ENCODE data around the gene IL11RA. TPM values are rescaled to one million over a fixed set of nuclear protein-coding genes. Genes with fewer than 3 reads are reported as not detected.

The IL11RA gene
- total RNA-seq, 1 experiment from 2014 or later = 1.6 TPM

DNA sequence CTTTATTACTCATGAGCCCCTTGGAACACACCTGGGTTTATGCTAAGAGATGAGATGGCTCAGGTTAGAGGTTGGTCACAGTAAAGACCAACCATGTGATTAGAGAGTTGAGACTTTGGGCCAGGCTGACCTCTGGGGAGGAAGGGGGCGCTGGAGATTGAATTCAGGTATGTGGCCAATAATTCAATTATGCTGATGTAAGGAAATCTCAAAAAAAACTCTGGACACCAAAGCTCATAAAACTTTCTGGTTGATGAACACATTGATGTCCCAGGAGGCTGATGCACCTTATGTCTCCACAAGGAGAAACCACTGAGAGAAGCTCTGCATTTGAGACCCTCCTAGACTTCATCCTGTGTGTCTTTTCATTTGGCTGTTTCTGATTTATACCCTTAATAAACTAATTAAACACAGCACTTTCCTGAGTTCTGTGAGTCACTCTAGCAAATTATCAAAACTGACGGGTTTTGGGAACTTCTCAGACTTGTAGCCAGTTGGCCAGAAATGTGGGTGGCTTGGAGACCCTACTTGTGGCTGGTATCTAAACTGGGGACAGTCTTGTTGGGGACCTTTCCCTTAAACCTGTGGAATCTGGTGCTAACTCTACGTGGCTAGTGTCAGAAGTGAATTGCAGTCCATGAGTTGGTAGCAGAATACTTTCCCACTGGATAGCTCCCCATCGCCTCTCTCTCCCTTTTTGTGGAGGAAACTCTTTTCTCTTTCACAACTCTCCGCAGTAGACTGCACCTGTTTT is 18.0 kb downstream of the IL11RA start:
- no peak for DNase-seq (ENCODE audit: low read depth)
- in situ Hi-C loops (cut with HindIII; ENCODE audit: low pct_unique_long_range_greater_than_20kb, low sequenced_read_pairs) = no loop called here

DNA sequence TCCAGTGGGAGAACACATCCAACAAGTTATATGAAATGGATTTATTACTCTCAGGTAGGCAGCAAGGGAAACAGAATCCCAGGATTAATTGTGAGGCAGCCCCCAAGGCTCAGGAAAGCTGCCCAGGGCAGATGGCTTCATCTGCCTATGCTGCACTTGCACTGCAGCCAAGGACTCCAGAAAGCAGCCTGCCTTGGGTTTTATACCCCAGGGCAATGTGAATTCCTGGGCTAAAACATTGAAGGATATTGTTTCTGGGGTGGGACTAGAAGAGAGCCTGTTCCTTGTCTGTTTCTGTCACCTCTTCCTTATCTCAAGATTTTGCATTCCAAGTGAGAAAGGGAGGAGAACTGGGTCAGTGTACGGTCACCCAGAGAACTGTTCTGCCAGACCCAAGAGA is 19.3 kb downstream of the IL11RA start:
- in situ Hi-C loops (cut with HindIII; ENCODE audit: low pct_unique_long_range_greater_than_20kb, low sequenced_read_pairs) = no loop called here
- no peak for DNase-seq (ENCODE audit: low read depth)

DNA sequence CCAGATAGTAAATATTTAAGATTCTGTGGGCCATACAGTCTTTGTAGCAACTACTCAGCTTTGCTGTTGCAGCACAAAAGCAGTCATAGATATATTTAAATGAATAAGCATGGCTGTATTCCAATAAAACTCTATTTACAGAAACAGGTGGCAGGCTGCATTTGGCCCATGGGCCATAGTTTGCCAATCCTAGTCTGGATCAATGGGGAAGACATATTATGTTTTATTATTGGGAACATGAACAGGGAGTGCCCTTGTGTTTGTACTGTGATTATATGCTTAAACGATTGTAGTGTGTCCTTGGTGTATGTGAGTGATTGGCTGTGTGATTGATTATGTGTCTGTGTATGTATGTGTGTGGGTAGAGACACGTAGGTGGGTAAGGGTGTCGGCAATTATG is 22.5 kb downstream of the IL11RA start:
- in situ Hi-C loops (cut with HindIII; ENCODE audit: low pct_unique_long_range_greater_than_20kb, low sequenced_read_pairs) = no loop called here
- no peak for DNase-seq (ENCODE audit: low read depth)

DNA sequence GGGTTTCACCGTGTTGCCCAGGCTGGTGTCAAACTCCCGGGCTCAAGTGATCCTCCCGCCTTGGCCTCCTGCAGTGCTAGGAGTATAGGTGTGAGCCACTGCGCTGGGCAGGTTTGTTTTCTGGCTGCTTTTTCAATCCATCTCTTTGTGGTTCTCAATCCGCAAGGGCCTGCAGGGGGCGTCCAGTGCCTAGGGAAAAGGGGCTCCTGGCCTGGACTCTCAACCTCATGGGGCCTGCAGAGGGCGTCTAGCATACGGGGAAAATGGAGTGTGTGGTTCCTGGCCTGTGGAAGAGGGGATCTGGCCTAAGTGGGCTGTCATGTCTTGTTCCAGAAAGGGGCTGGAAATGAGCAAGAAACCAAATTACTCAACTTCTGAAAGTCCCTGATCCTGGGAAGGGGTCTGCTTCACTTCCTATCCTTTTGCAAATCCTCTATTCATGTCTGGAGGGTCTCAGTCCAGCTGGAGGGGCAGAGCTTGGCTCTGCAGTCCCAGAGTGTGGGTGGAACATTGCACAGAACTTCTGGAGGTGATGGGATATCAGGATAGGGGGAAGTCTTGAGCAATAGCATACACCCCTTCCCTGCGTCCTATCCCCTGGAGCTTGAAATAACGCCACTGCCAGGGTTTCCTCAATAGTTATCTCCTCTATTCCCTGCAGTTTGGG is 23.2 kb downstream of the IL11RA start:
- peak; percentile 12 for DNase-seq (ENCODE audit: low read depth)
- in situ Hi-C loops (cut with HindIII; ENCODE audit: low pct_unique_long_range_greater_than_20kb, low sequenced_read_pairs) = no loop called here

DNA sequence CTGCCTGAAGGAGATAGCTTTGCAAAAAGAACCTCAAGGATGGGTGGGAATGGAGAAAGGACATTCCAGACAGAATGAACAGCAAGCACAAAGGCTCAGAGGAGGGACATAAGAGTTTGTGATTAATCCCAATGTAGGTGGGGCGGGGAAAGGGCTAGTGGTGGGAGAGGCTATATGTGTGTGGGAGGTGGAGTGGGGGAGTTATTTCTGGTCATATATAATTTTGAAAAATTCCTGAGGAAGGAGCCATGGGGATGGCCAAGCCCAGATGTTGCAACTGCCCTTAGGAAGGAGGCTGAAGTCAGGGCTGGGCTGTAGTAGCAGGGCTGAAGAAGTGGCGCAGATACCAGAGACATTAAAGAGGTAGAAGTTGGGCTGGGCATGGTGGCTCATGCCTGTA is 23.9 kb downstream of the IL11RA start:
- in situ Hi-C loops (cut with HindIII; ENCODE audit: low pct_unique_long_range_greater_than_20kb, low sequenced_read_pairs) = no loop called here
- DNase-seq (ENCODE audit: low read depth) = no peak

DNA sequence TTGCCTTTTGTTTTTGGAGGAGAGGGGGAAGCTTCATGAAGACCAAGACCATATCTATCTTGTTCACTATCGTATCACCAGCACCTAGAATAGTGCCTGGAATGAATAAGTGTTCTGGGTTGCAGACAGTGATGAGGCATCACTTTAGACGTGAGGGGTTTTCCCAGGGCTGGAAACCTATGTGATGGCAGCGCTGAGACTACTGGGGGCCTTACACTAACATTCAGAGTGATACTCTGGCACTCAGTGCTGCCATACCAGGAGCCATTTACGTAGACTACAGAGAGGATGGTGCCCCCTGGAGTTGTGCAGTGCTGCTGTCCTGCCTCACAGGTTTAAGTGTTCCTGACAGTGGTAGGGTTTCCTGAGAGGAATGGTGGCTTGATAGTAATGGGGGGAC is 32.2 kb downstream of the IL11RA start:
- no peak for DNase-seq (ENCODE audit: low read depth)
- in situ Hi-C loops (cut with HindIII; ENCODE audit: low pct_unique_long_range_greater_than_20kb, low sequenced_read_pairs) = no loop called here

DNA sequence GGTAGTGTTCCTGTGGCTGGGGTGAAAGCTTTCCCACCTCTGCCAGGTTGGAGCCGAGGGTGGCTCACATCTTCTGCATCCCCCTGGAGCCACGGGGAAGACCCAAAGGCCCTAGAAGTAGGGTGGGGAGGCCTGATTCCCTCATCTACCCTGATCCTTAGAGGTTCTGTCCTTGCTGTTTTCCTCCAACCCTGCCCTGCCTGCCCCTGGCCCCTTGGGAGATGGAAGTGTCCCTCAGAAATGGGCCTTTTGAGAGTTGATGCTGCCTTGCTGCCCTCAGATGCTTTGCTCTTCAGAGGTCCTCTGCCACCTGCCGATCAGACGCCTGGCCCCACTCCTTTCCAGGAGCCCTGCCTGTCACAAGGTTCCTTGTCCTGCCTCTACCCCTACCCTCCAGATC is 32.8 kb downstream of the IL11RA start:
- in situ Hi-C loops (cut with HindIII; ENCODE audit: low pct_unique_long_range_greater_than_20kb, low sequenced_read_pairs) = no loop called here
- no peak for DNase-seq (ENCODE audit: low read depth)

DNA sequence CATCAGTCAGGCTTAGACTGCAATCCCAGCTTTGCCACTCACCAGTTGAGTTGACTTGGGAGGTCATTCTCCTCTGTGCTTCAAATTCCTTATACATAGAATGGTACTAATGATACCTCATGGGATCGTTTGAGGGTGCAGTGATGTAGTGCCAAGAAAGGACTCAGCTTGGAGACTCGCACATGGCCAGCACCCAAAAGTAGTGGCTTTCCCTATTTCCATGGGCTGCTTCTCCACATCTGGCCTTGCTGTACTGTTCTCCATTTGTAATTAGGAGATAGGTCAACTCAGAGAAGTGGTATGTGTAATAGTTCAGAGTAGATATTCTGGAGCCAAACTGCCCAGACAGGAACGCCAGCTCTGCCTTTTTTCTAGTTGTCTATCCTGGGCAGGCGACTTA is 33.6 kb downstream of the IL11RA start:
- DNase-seq (ENCODE audit: low read depth) = no peak
- in situ Hi-C loops (cut with HindIII; ENCODE audit: low pct_unique_long_range_greater_than_20kb, low sequenced_read_pairs) = no loop called here

DNA sequence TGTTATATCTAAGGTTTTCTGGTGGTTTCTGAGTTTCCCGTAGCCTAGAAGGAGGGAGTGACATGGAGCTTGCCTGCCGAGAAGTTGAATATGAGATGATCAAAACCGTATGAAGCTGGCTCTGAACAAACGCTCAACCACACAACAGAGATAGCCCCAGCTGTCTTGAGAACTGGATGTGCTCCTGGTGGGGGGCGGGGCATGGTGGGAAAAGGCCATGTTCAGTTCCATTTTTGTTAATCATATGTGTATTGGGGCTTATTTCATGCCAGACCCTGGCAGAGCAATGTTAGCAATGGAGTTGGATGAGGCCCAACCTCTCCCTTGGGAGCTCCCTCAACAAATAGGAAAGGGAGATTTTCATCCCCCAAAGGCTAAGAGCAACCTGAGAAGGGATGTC is 34.2 kb downstream of the IL11RA start:
- in situ Hi-C loops (cut with HindIII; ENCODE audit: low pct_unique_long_range_greater_than_20kb, low sequenced_read_pairs) = no loop called here
- DNase-seq (ENCODE audit: low read depth) = no peak

DNA sequence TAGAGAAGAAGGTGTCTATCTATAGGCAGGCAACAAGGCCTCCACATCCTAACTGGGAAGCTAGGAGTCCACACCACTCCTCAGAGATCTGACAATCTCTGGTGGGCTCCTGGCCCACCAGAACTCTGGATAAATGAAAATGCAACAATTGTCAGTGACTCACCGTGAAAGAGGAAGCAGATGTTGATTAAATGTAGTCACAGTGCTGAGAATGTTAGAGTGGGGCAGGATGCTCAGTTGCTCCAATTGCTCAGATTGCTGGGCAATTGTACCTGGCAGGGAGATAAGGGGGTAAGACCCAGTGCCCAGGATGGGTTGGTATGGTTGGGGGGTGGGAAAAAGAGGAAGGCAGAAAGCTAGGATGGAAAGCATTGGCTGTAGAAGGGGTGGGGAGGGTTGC is 34.7 kb downstream of the IL11RA start:
- in situ Hi-C loops (cut with HindIII; ENCODE audit: low pct_unique_long_range_greater_than_20kb, low sequenced_read_pairs) = no loop called here
- DNase-seq (ENCODE audit: low read depth) = no peak

DNA sequence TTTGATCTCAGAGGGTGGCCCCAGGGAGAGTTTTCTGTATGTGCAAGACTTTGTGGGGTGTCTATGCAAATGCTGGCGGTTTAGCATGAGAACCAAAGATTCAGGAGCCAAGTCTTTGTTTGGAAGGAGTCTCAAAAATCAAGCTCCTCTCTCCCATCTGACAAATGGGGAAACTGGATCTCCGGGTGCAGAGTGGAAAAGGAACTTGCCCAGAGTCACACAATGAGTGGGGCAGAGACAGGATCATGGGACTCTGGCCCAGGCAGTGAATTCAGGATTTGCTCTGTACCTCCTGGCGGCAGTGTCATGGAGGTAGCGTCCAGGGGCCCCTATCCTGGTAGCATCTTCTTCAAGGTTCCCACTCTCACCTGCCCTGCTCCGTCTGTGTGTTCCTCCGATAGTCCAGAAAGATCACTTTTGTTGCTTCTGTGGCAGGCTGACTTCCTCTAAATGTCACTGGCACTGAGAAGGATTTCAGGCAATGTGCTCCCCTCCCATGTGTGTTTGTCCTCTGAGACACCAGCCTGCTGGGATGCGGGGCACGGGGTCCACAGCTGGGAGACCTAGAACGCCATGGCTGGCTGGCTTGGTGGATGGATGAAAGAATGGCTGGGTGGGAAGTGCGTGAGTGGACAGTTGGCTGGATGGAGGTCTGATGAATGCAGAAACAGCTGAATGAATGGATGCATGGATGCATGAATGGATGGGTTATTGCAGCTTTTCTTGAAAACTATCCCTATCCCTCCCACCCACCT is 35.5 kb downstream of the IL11RA start:
- in situ Hi-C loops (cut with HindIII; ENCODE audit: low pct_unique_long_range_greater_than_20kb, low sequenced_read_pairs) = no loop called here
- DNase-seq (ENCODE audit: low read depth) = no peak

DNA sequence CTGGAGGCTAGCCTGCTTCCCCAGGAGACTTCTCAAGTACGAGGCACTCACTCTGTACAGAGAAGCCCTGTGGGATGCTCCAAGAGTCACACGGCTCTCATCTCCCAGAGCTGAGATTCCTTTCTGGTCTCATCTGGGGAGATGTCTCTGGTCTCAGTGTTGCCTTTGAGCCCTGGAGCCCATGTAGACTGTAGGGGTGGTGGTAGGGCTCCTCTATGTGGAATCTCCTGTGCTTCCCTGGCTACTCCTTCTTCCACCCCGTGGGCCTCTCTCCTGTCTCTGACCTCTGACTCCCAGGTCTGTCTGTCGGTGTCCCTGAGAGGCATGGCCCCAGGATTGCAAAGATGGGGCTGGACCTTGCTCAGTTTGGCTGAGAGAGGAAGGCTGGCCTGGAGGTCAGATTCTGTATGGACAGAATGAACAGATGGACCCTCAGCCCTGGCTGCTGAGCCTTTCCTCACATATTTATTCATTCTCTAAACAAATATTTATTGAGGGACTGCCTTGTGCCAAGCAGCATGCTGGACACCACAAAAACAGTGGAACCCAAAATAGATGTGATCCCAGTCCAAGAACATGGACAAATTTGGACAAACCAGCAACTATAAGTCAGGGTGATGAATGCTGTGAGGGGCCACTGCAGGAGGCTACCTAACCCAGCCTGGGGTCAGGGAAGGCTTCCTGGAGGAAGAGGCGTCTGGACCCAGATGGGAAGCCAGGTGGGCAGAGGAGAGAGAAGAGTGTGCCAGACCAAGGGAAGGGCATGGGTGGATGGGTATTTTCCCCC is 36.5 kb downstream of the IL11RA start:
- no peak for DNase-seq (ENCODE audit: low read depth)

DNA sequence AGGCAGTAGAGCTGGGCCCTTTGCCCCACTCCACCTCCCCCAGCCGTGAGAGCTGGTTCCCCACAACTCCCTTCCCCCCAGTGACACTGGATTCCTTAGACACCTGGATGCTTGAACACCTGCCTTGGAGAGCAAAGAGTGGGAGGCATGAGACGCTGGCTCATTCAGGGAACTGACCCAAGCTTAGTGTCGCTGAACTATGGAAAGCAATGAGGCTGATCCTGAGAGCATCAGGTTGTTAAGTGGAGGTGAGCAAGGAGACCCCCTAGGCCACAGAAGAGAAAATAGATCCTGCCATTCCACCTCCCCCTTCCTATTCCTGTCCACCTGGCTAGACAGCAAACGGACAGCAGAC is 37.1 kb downstream of the IL11RA start:
- DNase-seq (ENCODE audit: low read depth) = no peak
- in situ Hi-C loops (cut with HindIII; ENCODE audit: low pct_unique_long_range_greater_than_20kb, low sequenced_read_pairs) = no loop called here

More for the DNA sequence above, 36.5 kb downstream of the IL11RA start:
- in situ Hi-C loops (cut with HindIII; ENCODE audit: low pct_unique_long_range_greater_than_20kb, low sequenced_read_pairs) = no loop called here

DNA sequence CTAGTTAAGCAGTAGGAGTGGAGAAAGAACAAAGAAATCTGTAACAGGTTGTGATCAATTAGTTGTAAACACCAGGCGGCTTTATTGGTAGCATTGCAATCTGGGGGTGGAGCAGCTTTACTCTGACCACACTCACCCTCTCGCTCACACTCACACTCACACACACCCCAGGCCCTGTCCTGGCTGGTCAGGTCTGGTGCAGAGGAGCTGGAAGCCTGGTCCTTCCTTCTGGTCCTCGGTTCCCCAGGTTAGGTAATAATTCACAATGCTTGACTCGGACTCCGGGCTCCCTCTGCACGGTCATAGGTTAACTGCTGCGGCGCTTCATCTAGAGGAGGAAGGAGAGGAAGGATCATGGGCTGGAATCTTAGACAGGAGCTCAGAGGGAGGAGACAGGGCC is 37.5 kb downstream of the IL11RA start:
- in situ Hi-C loops (cut with HindIII; ENCODE audit: low pct_unique_long_range_greater_than_20kb, low sequenced_read_pairs) = no loop called here
- DNase-seq (ENCODE audit: low read depth) = no peak

DNA sequence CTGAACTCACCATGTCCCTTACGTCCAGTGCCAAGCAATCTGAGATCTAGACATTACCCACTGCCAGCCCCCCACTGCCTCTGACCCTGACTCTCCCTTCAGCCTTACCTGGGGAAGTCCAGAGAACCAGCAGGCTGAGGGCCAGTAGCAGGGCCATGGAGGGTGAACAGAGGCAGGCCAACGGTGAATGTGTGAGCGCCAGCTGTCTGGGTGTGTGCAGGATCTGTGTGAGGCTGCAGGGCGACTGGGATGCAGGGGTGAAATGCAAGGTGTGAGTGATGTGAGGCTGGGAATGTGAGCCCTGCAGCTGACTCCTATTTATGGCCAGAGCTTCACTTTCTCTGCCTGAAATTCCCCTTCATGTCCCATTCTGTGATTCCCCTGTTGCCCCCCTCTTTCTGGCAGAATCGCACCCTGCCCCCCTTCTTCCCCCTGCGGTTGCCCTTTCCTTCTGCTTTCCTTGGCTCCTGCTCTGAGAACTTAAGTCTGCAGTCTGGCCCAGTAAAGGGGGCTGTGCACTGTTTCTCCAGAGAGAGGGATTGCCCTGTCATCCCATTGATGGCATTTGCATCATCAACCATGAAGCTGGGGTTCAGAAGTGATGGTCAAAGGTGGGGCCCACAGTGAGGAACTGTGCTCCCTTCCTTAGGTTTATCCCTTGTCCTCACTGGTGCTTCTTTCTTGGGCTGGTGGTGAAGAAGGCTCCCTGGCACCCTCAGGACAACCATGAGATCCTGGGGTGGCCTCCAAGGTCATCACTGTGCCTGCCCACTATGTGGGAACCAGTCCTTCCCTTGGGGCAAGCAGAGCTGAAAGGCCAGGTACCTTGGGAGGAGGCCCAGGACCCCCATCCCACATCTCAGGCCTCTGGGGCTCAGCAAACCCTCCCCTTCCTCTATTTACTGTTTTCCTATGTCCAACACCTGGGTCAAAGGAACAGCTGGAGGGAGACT is 39.3 kb downstream of the IL11RA start, which contains the start of gene CCL19:
TSS of gene CCL19 (minus strand) at position 294 of the 953 bp plus-strand sequence. CDS start at position 157, 137 bp downstream.
- in situ Hi-C loops (cut with HindIII; ENCODE audit: low pct_unique_long_range_greater_than_20kb, low sequenced_read_pairs) = no loop called here
- DNase-seq (ENCODE audit: low read depth) = no peak

DNA sequence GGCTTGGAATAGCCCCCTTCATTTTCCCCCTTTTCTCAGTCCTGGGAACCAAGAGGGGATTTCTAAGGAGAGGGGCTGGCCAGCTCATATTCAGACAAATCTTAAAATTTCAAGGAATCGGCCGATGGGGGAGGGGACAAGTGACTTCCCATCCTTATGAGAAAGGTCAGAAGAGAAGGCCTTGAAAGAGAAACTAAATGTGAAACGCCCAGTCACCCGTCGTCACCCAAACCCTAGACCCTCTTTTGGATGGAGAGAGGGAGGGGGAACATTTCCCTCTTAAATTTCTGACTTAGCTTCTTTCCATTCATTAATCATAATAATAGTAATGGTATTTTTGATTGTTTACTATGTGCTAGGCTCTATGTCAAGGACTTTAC is 39.9 kb downstream of the IL11RA start:
- in situ Hi-C loops (cut with HindIII; ENCODE audit: low pct_unique_long_range_greater_than_20kb, low sequenced_read_pairs) = no loop called here
- DNase-seq (ENCODE audit: low read depth) = no peak

DNA sequence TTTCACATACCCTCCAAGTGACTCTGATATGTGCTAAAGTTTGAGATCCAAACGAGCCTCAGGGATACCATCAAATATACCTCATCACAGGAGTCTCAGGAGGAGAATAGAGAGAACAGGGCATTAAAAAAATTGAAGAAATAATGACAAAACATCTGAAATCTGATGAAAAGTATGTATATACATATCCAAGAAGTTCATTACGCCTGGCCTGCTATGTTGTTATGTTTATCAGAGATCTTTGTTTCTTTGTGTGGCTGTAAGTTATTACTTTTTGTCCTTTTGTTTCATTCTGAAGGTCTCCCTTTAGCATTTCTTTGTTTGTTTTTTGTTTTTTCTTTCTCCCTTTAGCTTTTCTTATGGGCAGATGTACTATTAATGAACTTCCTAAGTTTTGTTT is 41.6 kb downstream of the IL11RA start:
- no peak for DNase-seq (ENCODE audit: low read depth)
- in situ Hi-C loops (cut with HindIII; ENCODE audit: low pct_unique_long_range_greater_than_20kb, low sequenced_read_pairs) = no loop called here

DNA sequence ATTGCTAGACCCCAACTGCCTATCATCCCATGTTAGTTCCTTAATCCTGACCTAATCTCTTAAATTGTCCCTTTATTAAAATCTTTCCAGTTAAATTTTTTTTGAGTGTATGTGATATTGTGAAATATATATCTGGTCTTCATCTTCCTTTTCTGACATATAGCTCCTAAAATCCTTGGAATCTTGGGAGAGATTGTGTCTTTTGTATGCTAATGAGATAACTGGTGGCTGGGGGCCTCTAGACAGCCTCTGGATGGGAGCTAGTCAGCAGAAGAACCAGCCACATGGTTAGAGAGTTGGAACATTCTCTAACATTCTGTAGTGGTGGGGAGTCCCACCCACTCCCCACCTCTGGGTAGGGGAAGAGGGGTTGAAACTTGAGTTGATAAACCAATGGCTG is 42.8 kb downstream of the IL11RA start:
- DNase-seq (ENCODE audit: low read depth) = no peak
- in situ Hi-C loops (cut with HindIII; ENCODE audit: low pct_unique_long_range_greater_than_20kb, low sequenced_read_pairs) = no loop called here

Measured in Caki2 (cell line).